WTC11 (cell line): Measurements from ENCODE around the gene NFXL1. TPM values are rescaled to one million over a fixed set of nuclear protein-coding genes. Genes with fewer than 3 reads are reported as not detected.
A peak's percentile ranks its signal among the peaks of the same experiment; 100 is the strongest.

ENCODE experiments used
- ATAC-seq: fragments of 200-7000 bp; cut with Tn5 transposase; 2 replicates; pipeline ENCODE4 v1.10.0; 2021; ENCODE audit warnings: mild to moderate bottlenecking, moderate library complexity
- CTCF ChIA-PET: fragments of 300-600 bp; sonication (Branson Sonifier 250); formaldehyde crosslinking; loops from one replicate; lab custom pipeline; 2021; ENCODE audit warnings: antibody characterized with exemption; lab: Charles Lee
- POLR2A ChIA-PET: fragments of 350-600 bp; sonication (Branson Sonifier 250); formaldehyde crosslinking; loops from one replicate; lab custom pipeline; 2021; ENCODE audit warnings: antibody characterized with exemption; lab: Charles Lee
- DNase-seq: peaks from one replicate; pipeline ENCODE4 v3.0.0; 2021; ENCODE audit warnings: low spot score
- H3K27ac Mint-ChIP-seq: 2 replicates; pipeline ENCODE4 v1.8.0; 2021; ENCODE audit warnings: mixed read lengths
- H3K27me3 Mint-ChIP-seq: 2 replicates; pipeline ENCODE4 v1.8.0; 2021; ENCODE audit warnings: low read depth, mild to moderate bottlenecking, moderate library complexity, mixed read lengths
- H3K36me3 Mint-ChIP-seq: 2 replicates; pipeline ENCODE4 v1.8.0; 2021; ENCODE audit warnings: mixed read lengths
- H3K4me1 Mint-ChIP-seq: 2 replicates; pipeline ENCODE4 v1.8.0; 2022; ENCODE audit warnings: mixed read lengths
- H3K4me3 Mint-ChIP-seq: 2 replicates; pipeline ENCODE4 v1.8.0; 2021; ENCODE audit warnings: mild to moderate bottlenecking, moderate library complexity, mixed read lengths
- H3K9me3 Mint-ChIP-seq: 2 replicates; pipeline ENCODE4 v1.8.0; 2021; ENCODE audit warnings: mixed read lengths
- ATF1 ChIP-seq: sonication (generic); formaldehyde crosslinking; IDR thresholded peaks from 2 replicates; pipeline ENCODE4 v1.8.1; 2023; ENCODE audit warnings: mild to moderate bottlenecking, moderate library complexity, missing genetic modification reagents
- ATF2 ChIP-seq: sonication (generic); formaldehyde crosslinking; IDR thresholded peaks from 2 replicates; pipeline ENCODE4 v1.8.1; 2022; ENCODE audit warnings: low read depth, missing genetic modification reagents, borderline replicate concordance
- ATF3 ChIP-seq: sonication (generic); formaldehyde crosslinking; conservative IDR thresholded peaks from 2 replicates; pipeline ENCODE4 v1.8.1; 2022; ENCODE audit warnings: mild to moderate bottlenecking, missing genetic modification reagents
- CTCF ChIP-seq: fragments of 200-600 bp; IDR thresholded peaks from 2 replicates; pipeline ENCODE4 v1.8.0; 2022; ENCODE audit warnings: antibody characterized with exemption
- EMX1 ChIP-seq: fragments of 250-450 bp; sonication (Bioruptor Pico); IDR thresholded peaks from 2 replicates; pipeline ENCODE4 v1.8.0; 2021; ENCODE audit warnings: mild to moderate bottlenecking
- GTF2I ChIP-seq: fragments of 250-450 bp; sonication (Bioruptor Pico); conservative IDR thresholded peaks from 2 replicates; pipeline ENCODE4 v1.4.0; 2021; ENCODE audit warnings: mild to moderate bottlenecking
- KAT7 ChIP-seq: sonication (generic); formaldehyde crosslinking; IDR thresholded peaks from 2 replicates; pipeline ENCODE4 v1.8.1; 2023; ENCODE audit warnings: missing genetic modification reagents, mild to moderate bottlenecking, borderline replicate concordance
- MYBL2 ChIP-seq: sonication (generic); formaldehyde crosslinking; IDR thresholded peaks from 2 replicates; pipeline ENCODE4 v1.8.1; 2023; ENCODE audit warnings: mild to moderate bottlenecking, moderate library complexity, missing genetic modification reagents
- NFE2L1 ChIP-seq: sonication (generic); formaldehyde crosslinking; IDR thresholded peaks from 2 replicates; pipeline ENCODE4 v1.8.1; 2023; ENCODE audit warnings: missing genetic modification reagents
- OVOL2 ChIP-seq: fragments of 250-450 bp; sonication (Bioruptor Pico); IDR thresholded peaks from 2 replicates; pipeline ENCODE4 v1.9.0; 2021; ENCODE audit warnings: mild to moderate bottlenecking, borderline replicate concordance
- PRDM15 ChIP-seq: sonication (generic); formaldehyde crosslinking; IDR thresholded peaks from 2 replicates; pipeline ENCODE4 v1.8.0; 2022; ENCODE audit warnings: missing genetic modification reagents
- PRRX2 ChIP-seq: fragments of 250-450 bp; sonication (Bioruptor Pico); IDR thresholded peaks from 2 replicates; pipeline ENCODE4 v1.8.0; 2021; ENCODE audit warnings: mild to moderate bottlenecking
- SMAD3 ChIP-seq: sonication (generic); formaldehyde crosslinking; IDR thresholded peaks from 2 replicates; pipeline ENCODE4 v1.8.0; 2022; ENCODE audit warnings: missing genetic modification reagents, mild to moderate bottlenecking, borderline replicate concordance
- SP1 ChIP-seq: sonication (generic); formaldehyde crosslinking; conservative IDR thresholded peaks from 2 replicates; pipeline ENCODE4 v1.8.1; 2022; ENCODE audit warnings: missing genetic modification reagents
- TEAD4 ChIP-seq: sonication (generic); formaldehyde crosslinking; IDR thresholded peaks from 2 replicates; pipeline ENCODE4 v1.8.0; 2022; ENCODE audit warnings: mild to moderate bottlenecking, missing genetic modification reagents
- USF1 ChIP-seq: sonication (generic); formaldehyde crosslinking; IDR thresholded peaks from 2 replicates; pipeline ENCODE4 v1.8.0; 2022; ENCODE audit warnings: mild to moderate bottlenecking, missing genetic modification reagents
- USF2 ChIP-seq: sonication (generic); formaldehyde crosslinking; IDR thresholded peaks from 2 replicates; pipeline ENCODE4 v1.8.1; 2023; ENCODE audit warnings: mild to moderate bottlenecking, missing genetic modification reagents, moderate library complexity
- ZBTB21 ChIP-seq: sonication (generic); formaldehyde crosslinking; IDR thresholded peaks from 2 replicates; pipeline ENCODE4 v1.8.1; 2023; ENCODE audit warnings: mild to moderate bottlenecking, missing genetic modification reagents, borderline replicate concordance
- ZNF121 ChIP-seq: sonication (generic); formaldehyde crosslinking; IDR thresholded peaks from 2 replicates; pipeline ENCODE4 v1.8.0; 2023; ENCODE audit warnings: missing genetic modification reagents
- ZNF138 ChIP-seq: sonication (generic); formaldehyde crosslinking; conservative IDR thresholded peaks from 2 replicates; pipeline ENCODE4 v1.8.1; 2022; ENCODE audit warnings: mild to moderate bottlenecking, moderate library complexity, missing genetic modification reagents
- ZNF263 ChIP-seq: sonication (generic); formaldehyde crosslinking; IDR thresholded peaks from 2 replicates; pipeline ENCODE4 v1.8.1; 2022; ENCODE audit warnings: low read depth, mild to moderate bottlenecking, moderate library complexity, missing genetic modification reagents
- ZNF425 ChIP-seq: fragments of 250-450 bp; sonication (Bioruptor Pico); conservative IDR thresholded peaks from 2 replicates; pipeline ENCODE4 v1.9.0; 2021; ENCODE audit warnings: mild to moderate bottlenecking
- total RNA-seq: library from RNA; stranded (reverse); gene quantifications from 3 replicates; pipeline ENCODE4 v1.2.3, GENCODE V29; 2021

NFXL1 gene
- total RNA-seq, 1 experiment from 2014 or later = 30.2 TPM

GRCh38 chr4:47837908-47838294 is 76.5 kb downstream of the NFXL1 start, which contains the start of gene CORIN:
TSS of gene CORIN (minus strand) at chr4:47838067. CDS start at chr4:47837949, 118 bp downstream.
- ATAC-seq (no peak), DNase-seq (no peak)
- Mint-ChIP-seq H3K9me3 (peaks cover 9% of the 10 kb centered on the region), H3K27ac (0 out of 2 replicates have a peak within 1 kb of the TSS, but pooled peaks have one; percentile 27), H3K27me3 (peaks cover 10% of the 10 kb centered on the region; the same call in 1 of the 2 replicates), H3K4me3 (peak within 1 kb of the TSS; percentile 84), H3K4me1 (peaks cover 28% of the 10 kb centered on the region), H3K36me3 (peaks cover 6% of the 10 kb centered on the region; the same call in 1 of the 2 replicates)
- POLR2A ChIA-PET = no interaction called here
- CTCF ChIA-PET = interaction anchor here (0.7 to 8.0 kb wide), 20 partner anchors 13 to 375 kb away, joined by 3 to 470 read pairs (median 12); partner anchors contain the start of genes COMMD8 and NFXL1
- TF ChIP-seq ZBTB21 (CRISPR knock-in tag) (no peak), EMX1 (CRISPR knock-in tag) (no peak), MYBL2 (CRISPR knock-in tag) (no peak), ZNF121 (no peak), ZNF425 (CRISPR knock-in tag) (no peak), GTF2I (CRISPR knock-in tag) (no peak), OVOL2 (CRISPR knock-in tag) (no peak), CTCF (no peak), SP1 (no peak), TEAD4 (CRISPR knock-in tag) (no peak), ZNF263 (CRISPR knock-in tag) (no peak), PRDM15 (CRISPR knock-in tag) (no peak), NFE2L1 (CRISPR knock-in tag) (no peak), ATF3 (CRISPR knock-in tag) (no peak)

- Mint-ChIP-seq H3K4me1 (peaks cover 28% of the 10 kb centered on the region), H3K27me3 (peaks cover 10% of the 10 kb centered on the region; the same call in 1 of the 2 replicates), H3K4me3 (peak overlapping the region; percentile 84), H3K9me3 (peaks cover 15% of the 10 kb centered on the region), H3K36me3 (peaks cover 9% of the 10 kb centered on the region; the same call in 1 of the 2 replicates), H3K27ac (0 out of 2 replicates have a peak overlapping the region, but pooled peaks have one; percentile 27)
- DNase-seq (peak; percentile 69), ATAC-seq (peak; percentile 54)
- ChIA-PET POLR2A (interaction anchor here (1.1 kb wide), 1 partner anchor 132 kb away, joined by 7 read pairs; no protein-coding TSS in a partner anchor), CTCF (interaction anchor here (0.5 to 8.0 kb wide), 51 partner anchors 10 to 438 kb away, joined by 3 to 470 read pairs (median 5); partner anchors contain the start of genes ATP10D, COMMD8 and NFXL1)
- no peak for TF ChIP-seq PRRX2 (CRISPR knock-in tag)
- 0 out of 2 replicates have a peak, but pooled peaks have one; percentile 25 for TF ChIP-seq KAT7 (CRISPR knock-in tag)
- no peak for TF ChIP-seq USF2 (CRISPR knock-in tag)
- TF ChIP-seq SP1 = 0 out of 2 replicates have a peak, but pooled peaks have one; percentile 17
- TF ChIP-seq ZNF138 (CRISPR knock-in tag) = peak; percentile 66; the same call in 1 of the 2 replicates
- no peak for TF ChIP-seq ATF2
- TF ChIP-seq TEAD4 (CRISPR knock-in tag) = no peak
- TF ChIP-seq SMAD3 (CRISPR knock-in tag) = peak; percentile 57; the same call in 1 of the 2 replicates
- no peak for TF ChIP-seq ZNF263 (CRISPR knock-in tag)
- no peak for TF ChIP-seq USF1
- no peak for TF ChIP-seq ATF1 (CRISPR knock-in tag)
These were observed 77.1 kb downstream of the NFXL1 start for GRCh38 chr4:47837094-47837907.
